OCI-LY1 (cell line): ENCODE data around the gene NEK1.

Source experiments
- H2AFZ ChIP-seq: fragments of 200-600 bp; sonication (generic), shearing (Covaris generic); 2 replicates; pipeline ENCODE4 v1.6.0; 2014; ENCODE audit warnings: antibody characterized with exemption, mild to moderate bottlenecking, low read length
- H3F3A ChIP-seq: fragments of 200-600 bp; sonication (generic), shearing (Covaris generic); 2 replicates; pipeline ENCODE4 v1.6.0; 2014; ENCODE audit warnings: mild to moderate bottlenecking, antibody characterized with exemption, low read length, moderate library complexity; ENCODE audit not compliant: insufficient read depth
- H3K27ac ChIP-seq: fragments of 200-600 bp; sonication (generic); 2 replicates; pipeline ENCODE4 v1.5.1; 2014; ENCODE audit warnings: low read length, mixed run types, mild to moderate bottlenecking, low read depth; ENCODE audit not compliant: poor library complexity, severe bottlenecking
- H3K27me3 ChIP-seq: fragments of 200-600 bp; sonication (generic); 2 replicates; pipeline ENCODE4 v1.6.0; 2014; ENCODE audit warnings: antibody characterized with exemption, mild to moderate bottlenecking, low read length, moderate library complexity; ENCODE audit not compliant: insufficient read depth
- H3K36me3 ChIP-seq: fragments of 200-600 bp; sonication (generic); 2 replicates; pipeline ENCODE4 v1.6.1; 2014; ENCODE audit warnings: mild to moderate bottlenecking, antibody characterized with exemption, low read length, moderate library complexity, mixed read lengths; ENCODE audit not compliant: insufficient read depth
- H3K4me1 ChIP-seq: fragments of 200-600 bp; sonication (generic); 2 replicates; pipeline ENCODE4 v1.5.1; 2014; ENCODE audit warnings: mild to moderate bottlenecking, low read length, moderate library complexity; ENCODE audit not compliant: insufficient read depth, severe bottlenecking
- H3K4me2 ChIP-seq: fragments of 200-600 bp; sonication (generic), shearing (Covaris generic); 2 replicates; pipeline ENCODE4 v1.6.1; 2014; ENCODE audit warnings: low read length
- H3K4me3 ChIP-seq: fragments of 200-600 bp; sonication (generic); 2 replicates; pipeline ENCODE4 v1.5.1; 2014; ENCODE audit warnings: low read length, low read depth, mild to moderate bottlenecking, mixed read lengths; ENCODE audit not compliant: poor library complexity, severe bottlenecking
- H3K79me2 ChIP-seq: fragments of 200-600 bp; shearing (Covaris generic); 2 replicates; pipeline ENCODE4 v1.6.1; 2016; ENCODE audit warnings: mixed run types, low read length, mixed read lengths; ENCODE audit not compliant: insufficient read depth
- H3K9ac ChIP-seq: fragments of 200-600 bp; sonication (generic), shearing (Covaris generic); 2 replicates; pipeline ENCODE4 v1.6.1; 2014; ENCODE audit warnings: mild to moderate bottlenecking, low read length, mixed read lengths
- H3K9me2 ChIP-seq: fragments of 200-600 bp; sonication (generic), shearing (Covaris generic); 2 replicates; pipeline ENCODE4 v1.6.1; 2014; ENCODE audit warnings: low read depth, mild to moderate bottlenecking, low read length, mixed read lengths
- H3K9me3 ChIP-seq: fragments of 200-600 bp; shearing (Covaris generic); 2 replicates; pipeline ENCODE4 v1.6.1; 2014; ENCODE audit warnings: low read length, mixed read lengths
- H4K20me1 ChIP-seq: fragments of 200-600 bp; sonication (generic), shearing (Covaris generic); 2 replicates; pipeline ENCODE4 v1.6.0; 2016; ENCODE audit warnings: mild to moderate bottlenecking, low read length; ENCODE audit not compliant: insufficient read depth
- EZH2 ChIP-seq: fragments of 200-600 bp; sonication (generic), shearing (Covaris generic); IDR thresholded peaks from 2 replicates; pipeline ENCODE4 v1.8.0; 2017; ENCODE audit warnings: borderline replicate concordance, mixed run types, mild to moderate bottlenecking, antibody characterized with exemption, low read length, moderate library complexity, mixed read lengths
- TF ChIP-seq, protein P1 (sequence below): fragments of 200-600 bp; sonication (generic), shearing (Covaris generic); IDR thresholded peaks from 2 replicates; pipeline ENCODE4 v1.5.1; 2017; ENCODE audit warnings: mild to moderate bottlenecking, antibody characterized with exemption, low read length, moderate library complexity, mixed read lengths

NEK1 gene

DNA sequence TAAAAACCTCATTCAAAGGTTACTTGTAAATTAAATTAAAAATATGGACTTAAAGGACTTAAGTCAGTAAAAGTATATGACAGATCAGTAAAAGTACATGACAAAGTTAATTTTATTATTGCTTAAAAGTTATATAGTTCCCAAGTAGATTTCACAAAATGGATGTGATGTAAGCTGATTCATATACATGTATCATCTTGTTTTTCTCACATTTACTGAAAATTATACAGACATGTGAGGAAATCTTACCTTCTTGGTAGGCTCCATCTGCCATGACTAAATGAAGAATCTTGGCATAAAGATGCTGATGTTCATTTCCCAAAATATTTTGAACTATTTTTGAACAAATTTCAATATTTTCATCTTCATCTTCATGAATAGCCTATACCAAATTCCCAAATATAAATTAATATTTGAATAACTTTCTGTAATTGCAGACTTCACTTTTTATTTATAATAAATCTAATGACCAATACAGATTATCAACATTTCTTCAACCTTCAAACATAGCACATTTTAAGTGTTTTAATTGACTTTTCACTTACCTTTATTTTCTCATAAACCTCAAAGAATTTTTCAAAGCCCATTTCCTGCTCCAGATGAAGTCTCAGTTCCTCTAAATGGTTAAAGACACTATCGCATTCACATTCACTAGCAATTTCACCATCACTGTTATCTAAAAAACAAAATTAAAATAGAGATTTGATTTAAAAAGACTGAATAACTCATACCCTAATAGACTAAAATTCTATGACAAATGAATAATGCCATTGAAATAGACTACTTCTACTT lies 212.2 kb downstream of the NEK1 start:
- H4K20me1 ChIP-seq = no peaks in the 10 kb centered on the region

GRCh38 chr4:169398316-169398715 lies 214.1 kb downstream of the NEK1 start:
- no peaks in the 10 kb centered on the region for H3K9me3 ChIP-seq
- H3K4me1 ChIP-seq = no peaks in the 10 kb centered on the region
- no peak overlapping the region for H3K4me3 ChIP-seq
- TF ChIP-seq, protein P1, sequence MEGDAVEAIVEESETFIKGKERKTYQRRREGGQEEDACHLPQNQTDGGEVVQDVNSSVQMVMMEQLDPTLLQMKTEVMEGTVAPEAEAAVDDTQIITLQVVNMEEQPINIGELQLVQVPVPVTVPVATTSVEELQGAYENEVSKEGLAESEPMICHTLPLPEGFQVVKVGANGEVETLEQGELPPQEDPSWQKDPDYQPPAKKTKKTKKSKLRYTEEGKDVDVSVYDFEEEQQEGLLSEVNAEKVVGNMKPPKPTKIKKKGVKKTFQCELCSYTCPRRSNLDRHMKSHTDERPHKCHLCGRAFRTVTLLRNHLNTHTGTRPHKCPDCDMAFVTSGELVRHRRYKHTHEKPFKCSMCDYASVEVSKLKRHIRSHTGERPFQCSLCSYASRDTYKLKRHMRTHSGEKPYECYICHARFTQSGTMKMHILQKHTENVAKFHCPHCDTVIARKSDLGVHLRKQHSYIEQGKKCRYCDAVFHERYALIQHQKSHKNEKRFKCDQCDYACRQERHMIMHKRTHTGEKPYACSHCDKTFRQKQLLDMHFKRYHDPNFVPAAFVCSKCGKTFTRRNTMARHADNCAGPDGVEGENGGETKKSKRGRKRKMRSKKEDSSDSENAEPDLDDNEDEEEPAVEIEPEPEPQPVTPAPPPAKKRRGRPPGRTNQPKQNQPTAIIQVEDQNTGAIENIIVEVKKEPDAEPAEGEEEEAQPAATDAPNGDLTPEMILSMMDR = no peak
- no peak for TF ChIP-seq EZH2
- H3K27ac ChIP-seq = no peak overlapping the region
- no peaks in the 10 kb centered on the region for H3F3A ChIP-seq
- no peak overlapping the region for H3K4me2 ChIP-seq
- peaks cover 6% of the 10 kb centered on the region; the same call in 1 of the 2 replicates for H3K36me3 ChIP-seq
- no peaks in the 10 kb centered on the region for H3K27me3 ChIP-seq
- no peaks in the 10 kb centered on the region for H4K20me1 ChIP-seq
- H3K9ac ChIP-seq = no peak overlapping the region
- no peak overlapping the region for H2AFZ ChIP-seq
- H3K9me2 ChIP-seq = no peaks in the 10 kb centered on the region
- no peaks in the 10 kb centered on the region for H3K79me2 ChIP-seq

More for the DNA sequence above, 212.2 kb downstream of the NEK1 start:
- Histone ChIP-seq H3K4me1 (no peaks in the 10 kb centered on the region), H3K79me2 (no peaks in the 10 kb centered on the region), H3K4me2 (no peak overlapping the region), H3K9me2 (no peaks in the 10 kb centered on the region), H3K4me3 (no peak overlapping the region), H3K9me3 (no peaks in the 10 kb centered on the region), H3F3A (no peaks in the 10 kb centered on the region), H2AFZ (no peak overlapping the region), H3K36me3 (peaks cover 6% of the 10 kb centered on the region; the same call in 1 of the 2 replicates), H3K9ac (no peak overlapping the region), H3K27me3 (no peaks in the 10 kb centered on the region), H3K27ac (no peak overlapping the region)
- no peak for TF ChIP-seq EZH2
- TF ChIP-seq, protein P1 = no peak

GRCh38 chr4:169397762-169398161 lies 214.6 kb downstream of the NEK1 start:
- Histone ChIP-seq H3K9me2 (no peaks in the 10 kb centered on the region), H3K36me3 (peaks cover 6% of the 10 kb centered on the region; the same call in 1 of the 2 replicates), H2AFZ (no peak overlapping the region), H4K20me1 (no peaks in the 10 kb centered on the region), H3K4me2 (no peak overlapping the region), H3K4me3 (no peak overlapping the region), H3K27me3 (no peaks in the 10 kb centered on the region), H3K79me2 (no peaks in the 10 kb centered on the region), H3K27ac (no peak overlapping the region), H3K4me1 (no peaks in the 10 kb centered on the region), H3F3A (no peaks in the 10 kb centered on the region), H3K9me3 (no peaks in the 10 kb centered on the region), H3K9ac (no peak overlapping the region)
- no peak for TF ChIP-seq EZH2
- TF ChIP-seq, protein P1 = no peak
